GM12875 (cell line): ENCODE data around the gene MAPK1IP1L.

Experiments used
- H3K4me3 ChIP-seq: one replicate; pipeline ENCODE4 v1.5.1; 2011; ENCODE audit warnings: low read depth, low read length, control low read depth
- TF ChIP-seq, protein P1 (sequence below): IDR thresholded peaks from 2 replicates; pipeline ENCODE4 v1.5.1; 2011; ENCODE audit warnings: low read depth, mild to moderate bottlenecking, control low read depth, inconsistent platforms, low read length, moderate library complexity, borderline replicate concordance; ENCODE audit not compliant: insufficient read depth

Gene MAPK1IP1L

DNA sequence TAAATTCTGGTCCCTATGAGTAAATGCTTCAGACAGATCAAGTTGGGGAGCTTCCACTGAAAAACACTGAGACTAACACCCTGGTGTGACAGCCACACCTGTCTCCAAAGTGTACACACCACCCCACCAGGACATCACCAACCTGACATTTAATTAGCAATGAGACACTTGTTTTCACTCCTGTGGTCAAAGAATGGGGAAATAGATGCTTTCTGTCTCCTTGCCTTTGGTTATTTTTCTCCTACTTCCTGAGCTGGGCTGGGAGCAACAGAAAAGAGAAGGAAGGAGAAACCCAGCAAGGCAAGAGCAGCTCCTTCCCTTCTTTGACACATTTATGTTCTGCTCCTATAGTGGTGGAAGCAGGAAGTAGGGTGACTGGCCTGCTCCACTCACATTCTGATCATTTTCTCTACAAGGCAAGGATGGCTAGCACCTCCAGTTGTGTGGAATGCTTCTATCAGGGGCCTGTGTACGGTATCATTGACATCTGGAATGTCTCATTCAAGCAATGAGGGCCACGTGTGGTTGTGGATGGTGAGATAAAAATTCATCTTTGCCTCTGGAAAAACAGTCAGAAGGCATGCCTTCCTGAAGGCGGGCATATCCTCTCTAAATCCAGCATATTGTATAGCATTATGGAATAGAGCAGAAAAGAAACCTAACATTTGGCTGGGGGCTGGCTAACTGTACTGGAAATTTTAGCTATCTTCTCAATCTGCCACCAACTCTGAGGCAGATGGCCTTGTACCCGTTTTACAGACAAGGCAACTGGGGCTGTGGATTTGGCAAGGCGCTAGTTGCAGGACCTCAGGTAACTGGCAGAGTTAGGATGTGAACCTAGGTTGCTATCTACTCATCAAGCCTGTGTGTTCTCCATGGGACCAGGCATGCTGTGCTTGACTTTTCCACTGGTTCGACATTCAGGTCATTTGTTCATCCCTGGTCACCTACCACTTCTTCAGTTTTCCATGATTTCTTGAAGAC is 52.8 kb downstream of the MAPK1IP1L start:
- TF ChIP-seq, protein P1, sequence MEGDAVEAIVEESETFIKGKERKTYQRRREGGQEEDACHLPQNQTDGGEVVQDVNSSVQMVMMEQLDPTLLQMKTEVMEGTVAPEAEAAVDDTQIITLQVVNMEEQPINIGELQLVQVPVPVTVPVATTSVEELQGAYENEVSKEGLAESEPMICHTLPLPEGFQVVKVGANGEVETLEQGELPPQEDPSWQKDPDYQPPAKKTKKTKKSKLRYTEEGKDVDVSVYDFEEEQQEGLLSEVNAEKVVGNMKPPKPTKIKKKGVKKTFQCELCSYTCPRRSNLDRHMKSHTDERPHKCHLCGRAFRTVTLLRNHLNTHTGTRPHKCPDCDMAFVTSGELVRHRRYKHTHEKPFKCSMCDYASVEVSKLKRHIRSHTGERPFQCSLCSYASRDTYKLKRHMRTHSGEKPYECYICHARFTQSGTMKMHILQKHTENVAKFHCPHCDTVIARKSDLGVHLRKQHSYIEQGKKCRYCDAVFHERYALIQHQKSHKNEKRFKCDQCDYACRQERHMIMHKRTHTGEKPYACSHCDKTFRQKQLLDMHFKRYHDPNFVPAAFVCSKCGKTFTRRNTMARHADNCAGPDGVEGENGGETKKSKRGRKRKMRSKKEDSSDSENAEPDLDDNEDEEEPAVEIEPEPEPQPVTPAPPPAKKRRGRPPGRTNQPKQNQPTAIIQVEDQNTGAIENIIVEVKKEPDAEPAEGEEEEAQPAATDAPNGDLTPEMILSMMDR: no peak
- no peak overlapping the region for H3K4me3 ChIP-seq

DNA sequence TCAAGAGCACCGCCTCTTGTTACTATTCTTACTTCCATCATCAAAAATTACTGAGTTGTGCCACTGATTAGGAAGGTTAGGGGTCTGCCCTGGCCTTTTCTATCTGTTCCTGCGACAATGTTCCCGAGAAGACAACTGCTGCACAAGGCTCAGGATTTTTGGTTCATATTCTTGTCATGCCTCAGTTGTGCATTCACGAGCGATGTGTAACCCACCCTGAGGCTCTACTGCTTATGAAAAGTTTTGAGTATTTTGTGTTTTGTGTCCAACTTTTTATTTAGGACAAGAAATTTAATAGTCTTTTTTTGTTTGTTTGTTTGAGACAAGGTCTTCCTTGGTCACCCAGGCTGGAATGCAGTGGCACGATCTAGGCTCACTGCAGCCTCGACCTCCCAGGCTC is 54.5 kb downstream of the MAPK1IP1L start:
- no peak overlapping the region for H3K4me3 ChIP-seq
- TF ChIP-seq, protein P1: no peak

DNA sequence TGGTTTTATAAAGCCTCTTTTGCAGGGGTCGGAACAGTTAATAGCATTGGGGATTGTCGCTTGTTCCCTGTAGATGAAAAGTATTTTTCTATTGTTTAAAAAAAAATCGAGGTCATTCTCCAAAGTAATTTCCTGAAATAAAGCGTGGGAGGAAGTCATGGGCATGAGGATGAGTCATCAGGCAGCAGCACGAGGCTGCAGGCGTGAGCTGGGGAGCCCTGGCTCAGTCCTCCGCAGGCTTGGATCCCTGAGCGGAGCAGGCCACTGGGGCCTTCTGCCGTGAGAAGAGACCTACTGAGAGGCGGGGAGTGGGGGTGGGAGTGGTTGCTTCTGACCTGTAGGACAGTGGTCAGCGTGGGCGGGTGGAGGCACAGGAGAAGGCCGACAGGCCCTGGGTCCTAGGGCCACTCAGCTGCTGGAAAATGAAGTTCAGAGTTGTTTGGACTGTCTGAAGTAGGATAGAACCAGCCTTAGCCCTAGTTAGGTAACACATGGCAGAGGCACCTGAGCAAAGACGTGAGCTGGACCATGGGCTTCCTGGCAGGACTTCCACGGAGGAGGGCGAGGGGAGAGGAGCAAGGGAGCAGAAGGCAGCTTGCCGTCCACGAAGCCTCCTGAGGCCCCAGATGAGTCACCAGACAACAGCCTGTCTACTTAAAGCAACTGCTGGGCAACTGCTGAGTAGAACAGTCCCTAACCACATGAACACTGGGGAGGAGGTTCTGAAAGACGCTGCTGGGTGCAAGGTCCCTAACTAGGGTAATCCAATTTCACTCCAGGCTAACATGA is 56.5 kb downstream of the MAPK1IP1L start:
- TF ChIP-seq, protein P1: no peak
- H3K4me3 ChIP-seq: no peak overlapping the region

DNA sequence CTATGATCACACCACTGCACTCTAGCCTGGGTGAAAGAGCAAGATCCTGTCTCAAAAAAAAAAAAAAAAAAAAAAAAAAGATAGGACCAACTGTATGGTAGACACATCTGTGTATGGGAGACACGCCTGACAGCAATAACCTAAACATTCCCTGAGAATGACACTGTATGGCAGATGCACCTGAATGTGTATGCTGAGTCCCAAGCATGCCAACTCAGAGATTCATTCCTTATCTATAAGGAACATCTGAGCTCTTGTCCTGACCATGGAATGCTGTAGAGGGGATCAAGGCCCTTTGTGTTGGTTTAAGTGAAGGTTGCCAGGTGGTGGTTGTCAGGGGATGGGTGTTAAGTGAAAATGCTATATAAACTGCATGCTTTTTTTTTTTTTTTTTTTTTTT is 58.4 kb downstream of the MAPK1IP1L start:
- TF ChIP-seq, protein P1: no peak
- no peak overlapping the region for H3K4me3 ChIP-seq

DNA sequence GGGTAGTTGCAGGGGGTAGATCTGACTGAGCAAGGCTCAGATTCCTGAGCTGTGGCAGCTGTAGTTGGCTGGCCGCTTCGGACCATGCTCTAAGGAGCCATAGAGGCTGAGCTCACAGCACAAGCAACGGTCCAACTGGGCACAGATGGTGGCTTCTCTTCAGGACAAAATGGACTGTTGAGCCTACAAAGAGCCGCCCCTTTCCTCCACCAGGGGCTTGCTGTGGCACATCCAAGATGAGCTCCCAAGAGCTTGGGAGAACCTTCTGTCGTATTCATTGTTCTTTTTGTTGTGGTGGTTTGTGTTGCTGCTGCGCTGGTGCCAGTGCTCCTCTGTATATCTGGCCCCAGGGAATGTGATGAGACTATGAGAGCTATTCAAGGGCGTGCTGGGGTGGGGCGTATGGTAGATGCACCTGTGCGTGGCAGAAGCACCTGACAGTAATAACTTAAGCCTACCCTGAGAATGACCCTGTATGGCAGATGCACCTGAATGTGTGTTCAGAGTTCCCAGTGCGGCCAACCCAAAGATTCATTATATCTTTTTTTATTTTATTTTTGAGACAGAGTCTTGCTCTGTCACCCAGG is 59.8 kb downstream of the MAPK1IP1L start:
- TF ChIP-seq, protein P1: no peak

DNA sequence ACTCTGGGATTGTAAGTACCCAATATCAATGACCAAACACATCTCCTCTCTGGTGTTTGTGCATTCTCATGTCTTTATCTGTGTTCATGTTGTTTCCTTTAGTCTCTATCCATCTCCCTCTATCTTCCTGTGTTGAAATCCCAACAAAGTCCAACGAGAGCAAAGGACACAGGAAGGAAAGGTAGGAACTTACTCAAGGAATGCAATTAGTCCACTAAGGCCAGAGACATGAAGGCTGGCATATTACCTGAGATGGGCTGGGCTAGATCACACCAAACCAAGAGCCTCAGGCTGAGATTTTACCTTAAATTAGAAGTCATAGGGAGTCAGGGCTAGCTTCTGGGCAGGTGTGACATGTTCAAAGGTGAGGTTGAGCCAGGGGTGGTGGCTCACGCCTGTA is 63.3 kb downstream of the MAPK1IP1L start:
- no peak overlapping the region for H3K4me3 ChIP-seq
- TF ChIP-seq, protein P1: no peak

More for the DNA sequence above, 59.8 kb downstream of the MAPK1IP1L start:
- H3K4me3 ChIP-seq: no peak overlapping the region
